WTC11 (cell line): ENCODE results near the gene OPCML. TPM values are rescaled to one million over a fixed set of nuclear protein-coding genes. Genes with fewer than 3 reads are reported as not detected.

ENCODE experiments used
- ATAC-seq: fragments of 200-7000 bp; cut with Tn5 transposase; 2 replicates; pipeline ENCODE4 v1.10.0; 2021; ENCODE audit warnings: mild to moderate bottlenecking, moderate library complexity
- CTCF ChIA-PET: fragments of 300-600 bp; sonication (Branson Sonifier 250); formaldehyde crosslinking; loops from one replicate; lab custom pipeline; 2021; ENCODE audit warnings: antibody characterized with exemption; lab: Charles Lee
- POLR2A ChIA-PET: fragments of 350-600 bp; sonication (Branson Sonifier 250); formaldehyde crosslinking; loops from one replicate; lab custom pipeline; 2021; ENCODE audit warnings: antibody characterized with exemption; lab: Charles Lee
- DNase-seq: peaks from one replicate; pipeline ENCODE4 v3.0.0; 2021; ENCODE audit warnings: low spot score
- H3K27ac Mint-ChIP-seq: 2 replicates; pipeline ENCODE4 v1.8.0; 2021; ENCODE audit warnings: mixed read lengths
- H3K27me3 Mint-ChIP-seq: 2 replicates; pipeline ENCODE4 v1.8.0; 2021; ENCODE audit warnings: low read depth, mild to moderate bottlenecking, moderate library complexity, mixed read lengths
- H3K36me3 Mint-ChIP-seq: 2 replicates; pipeline ENCODE4 v1.8.0; 2021; ENCODE audit warnings: mixed read lengths
- H3K4me1 Mint-ChIP-seq: 2 replicates; pipeline ENCODE4 v1.8.0; 2022; ENCODE audit warnings: mixed read lengths
- H3K4me3 Mint-ChIP-seq: 2 replicates; pipeline ENCODE4 v1.8.0; 2021; ENCODE audit warnings: mild to moderate bottlenecking, moderate library complexity, mixed read lengths
- H3K9me3 Mint-ChIP-seq: 2 replicates; pipeline ENCODE4 v1.8.0; 2021; ENCODE audit warnings: mixed read lengths
- ATF1 ChIP-seq: sonication (generic); formaldehyde crosslinking; IDR thresholded peaks from 2 replicates; pipeline ENCODE4 v1.8.1; 2023; ENCODE audit warnings: mild to moderate bottlenecking, moderate library complexity, missing genetic modification reagents
- ATF6 ChIP-seq: sonication (generic); formaldehyde crosslinking; IDR thresholded peaks from 2 replicates; pipeline ENCODE4 v1.8.1; 2023; ENCODE audit warnings: mild to moderate bottlenecking, missing genetic modification reagents
- CREM ChIP-seq: sonication (generic); formaldehyde crosslinking; IDR thresholded peaks from 2 replicates; pipeline ENCODE4 v1.8.1; 2022; ENCODE audit warnings: mild to moderate bottlenecking, missing genetic modification reagents, moderate library complexity
- CTCF ChIP-seq: fragments of 200-600 bp; IDR thresholded peaks from 2 replicates; pipeline ENCODE4 v1.8.0; 2022; ENCODE audit warnings: antibody characterized with exemption
- ELF4 ChIP-seq: sonication (generic); formaldehyde crosslinking; IDR thresholded peaks from 2 replicates; pipeline ENCODE4 v1.8.1; 2022; ENCODE audit warnings: low read depth, mild to moderate bottlenecking, moderate library complexity, missing genetic modification reagents
- ESRRA ChIP-seq: sonication (generic); formaldehyde crosslinking; IDR thresholded peaks from 2 replicates; pipeline ENCODE4 v1.8.1; 2022; ENCODE audit warnings: mild to moderate bottlenecking, missing genetic modification reagents, borderline replicate concordance
- HMGA2 ChIP-seq: fragments of 250-450 bp; sonication (Bioruptor Pico); IDR thresholded peaks from 2 replicates; pipeline ENCODE4 v1.4.0; 2021; ENCODE audit warnings: mild to moderate bottlenecking, moderate library complexity
- NFE2L1 ChIP-seq: sonication (generic); formaldehyde crosslinking; IDR thresholded peaks from 2 replicates; pipeline ENCODE4 v1.8.1; 2023; ENCODE audit warnings: missing genetic modification reagents
- NFYB ChIP-seq: sonication (generic); formaldehyde crosslinking; conservative IDR thresholded peaks from 2 replicates; pipeline ENCODE4 v1.8.0; 2022; ENCODE audit warnings: low read depth, missing genetic modification reagents
- PRDM15 ChIP-seq: sonication (generic); formaldehyde crosslinking; IDR thresholded peaks from 2 replicates; pipeline ENCODE4 v1.8.0; 2022; ENCODE audit warnings: missing genetic modification reagents
- ZNF138 ChIP-seq: sonication (generic); formaldehyde crosslinking; conservative IDR thresholded peaks from 2 replicates; pipeline ENCODE4 v1.8.1; 2022; ENCODE audit warnings: mild to moderate bottlenecking, moderate library complexity, missing genetic modification reagents
- ZNF671 ChIP-seq: fragments of 250-450 bp; sonication (Bioruptor Pico); IDR thresholded peaks from 2 replicates; pipeline ENCODE4 v1.8.0; 2021; ENCODE audit warnings: mild to moderate bottlenecking
- total RNA-seq: library from RNA; stranded (reverse); gene quantifications from 3 replicates; pipeline ENCODE4 v1.2.3, GENCODE V29; 2021
- TF ChIP-seq, protein P1 (sequence below): fragments of 250-450 bp; sonication (Bioruptor Pico); IDR thresholded peaks from 2 replicates; pipeline ENCODE4 v1.9.0; 2021; ENCODE audit warnings: mild to moderate bottlenecking
- TF ChIP-seq, protein P2 (sequence below): fragments of 250-450 bp; sonication (Bioruptor Pico); conservative IDR thresholded peaks from 2 replicates; pipeline ENCODE4 v1.9.0; 2021; ENCODE audit warnings: mild to moderate bottlenecking
- TF ChIP-seq, protein P3 (sequence below): sonication (generic); formaldehyde crosslinking; IDR thresholded peaks from 2 replicates; pipeline ENCODE4 v1.8.0; 2023; ENCODE audit warnings: missing genetic modification reagents, mild to moderate bottlenecking, borderline replicate concordance
- TF ChIP-seq, protein P4 (sequence below): sonication (generic); formaldehyde crosslinking; IDR thresholded peaks from 2 replicates; pipeline ENCODE4 v1.8.0; 2022; ENCODE audit warnings: mild to moderate bottlenecking, missing genetic modification reagents
- TF ChIP-seq, protein P5 (sequence below): sonication (generic); formaldehyde crosslinking; IDR thresholded peaks from 2 replicates; pipeline ENCODE4 v1.8.1; 2023; ENCODE audit warnings: mild to moderate bottlenecking, moderate library complexity, missing genetic modification reagents

The OPCML gene
- total RNA-seq, 1 experiment from 2014 or later, result 1.5 TPM

DNA sequence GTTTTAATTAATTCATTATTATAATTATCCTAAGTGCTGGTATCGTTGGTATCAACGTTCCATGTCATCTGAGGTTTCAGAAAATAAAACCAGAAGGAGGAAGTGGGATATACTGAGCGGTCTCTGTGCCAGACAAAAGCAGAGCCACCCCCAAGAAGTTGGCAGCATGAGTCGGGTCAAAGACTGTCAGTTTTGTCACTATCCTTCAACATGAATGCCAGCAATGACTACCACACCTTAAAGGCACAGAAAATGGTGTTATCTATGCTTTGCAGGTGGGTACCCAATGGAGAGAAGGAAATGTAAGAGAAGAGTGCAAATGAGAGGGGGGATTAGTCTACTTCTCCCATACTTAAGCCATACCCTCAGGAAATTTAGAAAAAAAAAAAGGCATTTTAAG lies 408.5 kb downstream of the OPCML start (continued):
- no peak for TF ChIP-seq NFYB (CRISPR knock-in tag)
- TF ChIP-seq, protein P1, sequence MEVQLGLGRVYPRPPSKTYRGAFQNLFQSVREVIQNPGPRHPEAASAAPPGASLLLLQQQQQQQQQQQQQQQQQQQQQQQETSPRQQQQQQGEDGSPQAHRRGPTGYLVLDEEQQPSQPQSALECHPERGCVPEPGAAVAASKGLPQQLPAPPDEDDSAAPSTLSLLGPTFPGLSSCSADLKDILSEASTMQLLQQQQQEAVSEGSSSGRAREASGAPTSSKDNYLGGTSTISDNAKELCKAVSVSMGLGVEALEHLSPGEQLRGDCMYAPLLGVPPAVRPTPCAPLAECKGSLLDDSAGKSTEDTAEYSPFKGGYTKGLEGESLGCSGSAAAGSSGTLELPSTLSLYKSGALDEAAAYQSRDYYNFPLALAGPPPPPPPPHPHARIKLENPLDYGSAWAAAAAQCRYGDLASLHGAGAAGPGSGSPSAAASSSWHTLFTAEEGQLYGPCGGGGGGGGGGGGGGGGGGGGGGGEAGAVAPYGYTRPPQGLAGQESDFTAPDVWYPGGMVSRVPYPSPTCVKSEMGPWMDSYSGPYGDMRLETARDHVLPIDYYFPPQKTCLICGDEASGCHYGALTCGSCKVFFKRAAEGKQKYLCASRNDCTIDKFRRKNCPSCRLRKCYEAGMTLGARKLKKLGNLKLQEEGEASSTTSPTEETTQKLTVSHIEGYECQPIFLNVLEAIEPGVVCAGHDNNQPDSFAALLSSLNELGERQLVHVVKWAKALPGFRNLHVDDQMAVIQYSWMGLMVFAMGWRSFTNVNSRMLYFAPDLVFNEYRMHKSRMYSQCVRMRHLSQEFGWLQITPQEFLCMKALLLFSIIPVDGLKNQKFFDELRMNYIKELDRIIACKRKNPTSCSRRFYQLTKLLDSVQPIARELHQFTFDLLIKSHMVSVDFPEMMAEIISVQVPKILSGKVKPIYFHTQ (CRISPR knock-in tag), result no peak
- no peak for TF ChIP-seq CTCF

- CTCF ChIA-PET, result interaction anchor here (4.2 kb wide), 1 partner anchor 11 kb away, joined by 24 read pairs; no protein-coding TSS in a partner anchor
- no peak for DNase-seq
- TF ChIP-seq, protein P2, sequence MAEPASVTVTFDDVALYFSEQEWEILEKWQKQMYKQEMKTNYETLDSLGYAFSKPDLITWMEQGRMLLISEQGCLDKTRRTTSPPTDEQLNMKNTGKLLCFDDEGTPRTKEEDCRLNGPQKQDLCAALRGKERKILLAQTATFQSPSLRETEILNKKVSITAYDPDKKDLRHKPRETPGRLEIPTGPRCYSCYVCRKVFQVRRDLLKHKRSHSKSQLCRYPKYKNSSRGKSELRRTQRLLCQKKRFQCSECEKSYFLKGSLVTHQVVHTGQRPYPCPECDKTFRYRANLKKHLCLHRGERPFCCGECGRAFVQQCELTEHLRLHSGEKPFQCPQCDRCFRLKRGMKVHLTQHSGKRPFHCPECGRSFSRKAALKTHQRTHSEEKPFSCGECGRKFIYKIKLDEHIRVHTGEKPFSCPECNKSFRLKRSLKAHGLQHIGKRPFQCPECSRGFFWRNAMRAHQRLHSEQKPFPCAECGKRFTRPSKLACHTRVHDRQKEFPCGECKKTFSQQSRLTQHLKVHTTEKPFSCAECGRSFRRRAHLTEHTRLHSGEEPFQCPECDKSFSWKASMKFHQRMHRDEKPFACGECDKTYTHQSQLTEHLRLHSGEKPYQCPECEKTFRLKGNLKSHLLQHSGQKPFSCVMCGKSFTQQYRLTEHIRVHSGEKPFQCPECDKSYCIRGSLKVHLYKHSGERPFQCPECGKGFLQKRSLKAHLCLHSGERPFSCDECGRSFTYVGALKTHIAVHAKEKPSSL, result no peak
- TF ChIP-seq CREM (CRISPR knock-in tag), result no peak
- TF ChIP-seq ATF1 (CRISPR knock-in tag), result no peak
- TF ChIP-seq, protein P3, sequence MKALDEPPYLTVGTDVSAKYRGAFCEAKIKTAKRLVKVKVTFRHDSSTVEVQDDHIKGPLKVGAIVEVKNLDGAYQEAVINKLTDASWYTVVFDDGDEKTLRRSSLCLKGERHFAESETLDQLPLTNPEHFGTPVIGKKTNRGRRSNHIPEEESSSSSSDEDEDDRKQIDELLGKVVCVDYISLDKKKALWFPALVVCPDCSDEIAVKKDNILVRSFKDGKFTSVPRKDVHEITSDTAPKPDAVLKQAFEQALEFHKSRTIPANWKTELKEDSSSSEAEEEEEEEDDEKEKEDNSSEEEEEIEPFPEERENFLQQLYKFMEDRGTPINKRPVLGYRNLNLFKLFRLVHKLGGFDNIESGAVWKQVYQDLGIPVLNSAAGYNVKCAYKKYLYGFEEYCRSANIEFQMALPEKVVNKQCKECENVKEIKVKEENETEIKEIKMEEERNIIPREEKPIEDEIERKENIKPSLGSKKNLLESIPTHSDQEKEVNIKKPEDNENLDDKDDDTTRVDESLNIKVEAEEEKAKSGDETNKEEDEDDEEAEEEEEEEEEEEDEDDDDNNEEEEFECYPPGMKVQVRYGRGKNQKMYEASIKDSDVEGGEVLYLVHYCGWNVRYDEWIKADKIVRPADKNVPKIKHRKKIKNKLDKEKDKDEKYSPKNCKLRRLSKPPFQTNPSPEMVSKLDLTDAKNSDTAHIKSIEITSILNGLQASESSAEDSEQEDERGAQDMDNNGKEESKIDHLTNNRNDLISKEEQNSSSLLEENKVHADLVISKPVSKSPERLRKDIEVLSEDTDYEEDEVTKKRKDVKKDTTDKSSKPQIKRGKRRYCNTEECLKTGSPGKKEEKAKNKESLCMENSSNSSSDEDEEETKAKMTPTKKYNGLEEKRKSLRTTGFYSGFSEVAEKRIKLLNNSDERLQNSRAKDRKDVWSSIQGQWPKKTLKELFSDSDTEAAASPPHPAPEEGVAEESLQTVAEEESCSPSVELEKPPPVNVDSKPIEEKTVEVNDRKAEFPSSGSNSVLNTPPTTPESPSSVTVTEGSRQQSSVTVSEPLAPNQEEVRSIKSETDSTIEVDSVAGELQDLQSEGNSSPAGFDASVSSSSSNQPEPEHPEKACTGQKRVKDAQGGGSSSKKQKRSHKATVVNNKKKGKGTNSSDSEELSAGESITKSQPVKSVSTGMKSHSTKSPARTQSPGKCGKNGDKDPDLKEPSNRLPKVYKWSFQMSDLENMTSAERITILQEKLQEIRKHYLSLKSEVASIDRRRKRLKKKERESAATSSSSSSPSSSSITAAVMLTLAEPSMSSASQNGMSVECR (CRISPR knock-in tag), result no peak
- no peak for TF ChIP-seq ZNF138
- no peak for TF ChIP-seq HMGA2 (CRISPR knock-in tag)
- TF ChIP-seq, protein P4, sequence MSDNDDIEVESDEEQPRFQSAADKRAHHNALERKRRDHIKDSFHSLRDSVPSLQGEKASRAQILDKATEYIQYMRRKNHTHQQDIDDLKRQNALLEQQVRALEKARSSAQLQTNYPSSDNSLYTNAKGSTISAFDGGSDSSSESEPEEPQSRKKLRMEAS (CRISPR knock-in tag), result no peak
- no peak for TF ChIP-seq ELF4
- no peak for TF ChIP-seq NFE2L1 (CRISPR knock-in tag)
- no peak for TF ChIP-seq PRDM15 (CRISPR knock-in tag)
- TF ChIP-seq, protein P5, sequence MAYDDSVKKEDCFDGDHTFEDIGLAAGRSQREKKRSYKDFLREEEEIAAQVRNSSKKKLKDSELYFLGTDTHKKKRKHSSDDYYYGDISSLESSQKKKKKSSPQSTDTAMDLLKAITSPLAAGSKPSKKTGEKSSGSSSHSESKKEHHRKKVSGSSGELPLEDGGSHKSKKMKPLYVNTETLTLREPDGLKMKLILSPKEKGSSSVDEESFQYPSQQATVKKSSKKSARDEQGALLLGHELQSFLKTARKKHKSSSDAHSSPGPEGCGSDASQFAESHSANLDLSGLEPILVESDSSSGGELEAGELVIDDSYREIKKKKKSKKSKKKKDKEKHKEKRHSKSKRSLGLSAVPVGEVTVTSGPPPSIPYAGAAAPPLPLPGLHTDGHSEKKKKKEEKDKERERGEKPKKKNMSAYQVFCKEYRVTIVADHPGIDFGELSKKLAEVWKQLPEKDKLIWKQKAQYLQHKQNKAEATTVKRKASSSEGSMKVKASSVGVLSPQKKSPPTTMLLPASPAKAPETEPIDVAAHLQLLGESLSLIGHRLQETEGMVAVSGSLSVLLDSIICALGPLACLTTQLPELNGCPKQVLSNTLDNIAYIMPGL (CRISPR knock-in tag), result no peak
- TF ChIP-seq ZNF671 (CRISPR knock-in tag), result no peak
- TF ChIP-seq ESRRA (CRISPR knock-in tag), result no peak
- no peak for TF ChIP-seq ATF6 (CRISPR knock-in tag)
Measured at GRCh38 chr11:133123366-133123765, 408.9 kb downstream of the OPCML start.

More at GRCh38 chr11:133123366-133123765, 408.9 kb downstream of the OPCML start:
- peaks cover 14% of the 10 kb centered on the region for H3K4me1 Mint-ChIP-seq
- no peak for ATAC-seq
- no peaks in the 10 kb centered on the region for H3K36me3 Mint-ChIP-seq
- POLR2A ChIA-PET, result no interaction called here
- H3K9me3 Mint-ChIP-seq, result no peaks in the 10 kb centered on the region
- no peaks in the 10 kb centered on the region; the same call in 1 of the 2 replicates for H3K27me3 Mint-ChIP-seq
- no peak overlapping the region for H3K27ac Mint-ChIP-seq
- no peak overlapping the region for H3K4me3 Mint-ChIP-seq
